Measurements from ENCODE around the gene TADA1.

TADA1 gene

GRCh38 chr1:166915042-166915441 lies 39.0 kb upstream of the TADA1 start:
- H3K36me3 ChIP-seq (ENCODE audit: insufficient read depth, low read length), result peaks cover 19% of the 10 kb centered on the region; the same call in 1 of the 2 replicates
- ATAC-seq (ENCODE audit: insufficient read depth, low read depth) (no peak), DNase-seq (no peak)
- H3K9ac ChIP-seq (ENCODE audit: low read depth, low read length), result no peak overlapping the region
- H3K79me2 ChIP-seq (ENCODE audit: insufficient read depth, low read length), result no peaks in the 10 kb centered on the region
- H3K27me3 ChIP-seq (ENCODE audit: insufficient read depth, low read length, poor library complexity), result no peaks in the 10 kb centered on the region
- H3K4me1 ChIP-seq (ENCODE audit: insufficient read depth, low read length), result peaks cover 5% of the 10 kb centered on the region
- H3K9me3 ChIP-seq (ENCODE audit: insufficient read depth, low read length, severe bottlenecking), result peaks cover 5% of the 10 kb centered on the region
- no peak overlapping the region for H3K4me3 ChIP-seq (ENCODE audit: low read depth in 1 of 2, low read length in 2 of 2)
- TF ChIP-seq EZH2 (IDR thresholded peaks at IDR 0.05; ENCODE audit: borderline replicate concordance, low read depth, low read length, severe bottlenecking) (no peak), CTCF (IDR thresholded peaks at IDR 0.05; ENCODE audit: borderline replicate concordance, extremely low read depth, low read length, poor library complexity, severe bottlenecking) (no peak)
- no peaks in the 10 kb centered on the region for H4K20me1 ChIP-seq (ENCODE audit: insufficient read depth, low read length)
- H3K27ac ChIP-seq (ENCODE audit: low read length), result no peak overlapping the region
- H3K4me2 ChIP-seq (ENCODE audit: insufficient read depth, low read length), result no peak overlapping the region
- no peak overlapping the region for H2AFZ ChIP-seq (ENCODE audit: low read depth, low read length)

DNA sequence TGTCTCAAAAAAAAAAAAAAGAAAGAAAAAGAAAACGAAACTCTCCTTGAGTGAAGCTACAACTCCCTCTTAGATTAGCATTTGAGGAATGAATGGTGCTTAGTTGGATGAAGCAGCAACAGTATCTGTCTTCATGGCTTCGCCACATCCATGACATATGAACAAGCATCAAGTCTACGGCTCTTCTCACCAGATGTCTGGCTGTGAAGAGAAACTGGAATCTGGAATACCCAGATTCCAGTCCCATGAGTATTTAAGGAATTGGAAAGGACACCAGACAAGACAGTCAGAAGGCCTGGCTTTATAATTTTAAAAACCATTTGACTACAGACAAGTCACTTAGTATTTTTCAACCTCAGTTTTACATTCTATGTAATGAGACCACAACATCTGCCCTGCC lies 38.0 kb upstream of the TADA1 start:
- no peak overlapping the region for H2AFZ ChIP-seq (ENCODE audit: low read depth, low read length)
- TF ChIP-seq EZH2 (IDR thresholded peaks at IDR 0.05; ENCODE audit: borderline replicate concordance, low read depth, low read length, severe bottlenecking) (no peak), CTCF (IDR thresholded peaks at IDR 0.05; ENCODE audit: borderline replicate concordance, extremely low read depth, low read length, poor library complexity, severe bottlenecking) (no peak)
- peaks cover 5% of the 10 kb centered on the region for H3K9me3 ChIP-seq (ENCODE audit: insufficient read depth, low read length, severe bottlenecking)
- no peaks in the 10 kb centered on the region for H4K20me1 ChIP-seq (ENCODE audit: insufficient read depth, low read length)
- H3K9ac ChIP-seq (ENCODE audit: low read depth, low read length), result no peak overlapping the region
- H3K27ac ChIP-seq (ENCODE audit: low read length), result no peak overlapping the region
- peaks cover 15% of the 10 kb centered on the region; the same call in 1 of the 2 replicates for H3K36me3 ChIP-seq (ENCODE audit: insufficient read depth, low read length)
- ATAC-seq (ENCODE audit: insufficient read depth, low read depth) (no peak), DNase-seq (no peak)
- H3K4me2 ChIP-seq (ENCODE audit: insufficient read depth, low read length), result no peak overlapping the region
- H3K4me1 ChIP-seq (ENCODE audit: insufficient read depth, low read length), result peaks cover 5% of the 10 kb centered on the region
- H3K27me3 ChIP-seq (ENCODE audit: insufficient read depth, low read length, poor library complexity), result no peaks in the 10 kb centered on the region
- H3K4me3 ChIP-seq (ENCODE audit: low read depth in 1 of 2, low read length in 2 of 2), result no peak overlapping the region
- H3K79me2 ChIP-seq (ENCODE audit: insufficient read depth, low read length), result no peaks in the 10 kb centered on the region

- Histone ChIP-seq H4K20me1 (ENCODE audit: insufficient read depth, low read length) (no peaks in the 10 kb centered on the region), H3K36me3 (ENCODE audit: insufficient read depth, low read length) (peaks cover 4% of the 10 kb centered on the region; the same call in 1 of the 2 replicates), H3K9me3 (ENCODE audit: insufficient read depth, low read length, severe bottlenecking) (peaks cover 5% of the 10 kb centered on the region), H3K27me3 (ENCODE audit: insufficient read depth, low read length, poor library complexity) (no peaks in the 10 kb centered on the region), H3K4me1 (ENCODE audit: insufficient read depth, low read length) (peaks cover 5% of the 10 kb centered on the region), H3K4me2 (ENCODE audit: insufficient read depth, low read length) (no peak overlapping the region), H3K4me3 (ENCODE audit: low read depth in 1 of 2, low read length in 2 of 2) (no peak overlapping the region), H3K79me2 (ENCODE audit: insufficient read depth, low read length) (no peaks in the 10 kb centered on the region), H2AFZ (ENCODE audit: low read depth, low read length) (no peak overlapping the region), H3K9ac (ENCODE audit: low read depth, low read length) (no peak overlapping the region), H3K27ac (ENCODE audit: low read length) (no peak overlapping the region)
- TF ChIP-seq CTCF (IDR thresholded peaks at IDR 0.05; ENCODE audit: borderline replicate concordance, extremely low read depth, low read length, poor library complexity, severe bottlenecking) (no peak), EZH2 (IDR thresholded peaks at IDR 0.05; ENCODE audit: borderline replicate concordance, low read depth, low read length, severe bottlenecking) (no peak)
- ATAC-seq (ENCODE audit: insufficient read depth, low read depth), result no peak
- DNase-seq, result no peak
Measured at GRCh38 chr1:166911624-166912023, 35.6 kb upstream of the TADA1 start.
